IMR-90 (cell line): ENCODE data around the gene PDZD2.

Experiments
- BHLHE40 ChIP-seq: fragments of 150-350 bp; IDR thresholded peaks from 2 replicates; pipeline ENCODE4 v1.6.1; 2016; ENCODE audit warnings: mild to moderate bottlenecking, low read depth, low read length
- CEBPB ChIP-seq: IDR thresholded peaks from 2 replicates; pipeline ENCODE4 v1.6.1; 2012; ENCODE audit warnings: low read depth, low read length, improper control_type of control experiment
- CHD1 ChIP-seq: IDR thresholded peaks from 2 replicates; pipeline ENCODE4 v1.6.1; 2012; ENCODE audit warnings: low read depth, low read length, improper control_type of control experiment
- CTCF ChIP-seq: conservative IDR thresholded peaks from 2 replicates; pipeline ENCODE4 v1.5.1; 2012; ENCODE audit warnings: mild to moderate bottlenecking, low read depth, low read length, improper control_type of control experiment
- MAFK ChIP-seq: IDR thresholded peaks from 2 replicates; pipeline ENCODE4 v1.6.1; 2012; ENCODE audit warnings: low read depth, low read length, improper control_type of control experiment
- MAZ ChIP-seq: IDR thresholded peaks from 2 replicates; pipeline ENCODE4 v1.6.1; 2012; ENCODE audit warnings: low read depth, mild to moderate bottlenecking, low read length, improper control_type of control experiment, moderate library complexity, borderline replicate concordance
- MXI1 ChIP-seq: IDR thresholded peaks from 2 replicates; pipeline ENCODE4 v1.6.1; 2012; ENCODE audit warnings: low read depth, mild to moderate bottlenecking, low read length, moderate library complexity, borderline replicate concordance
- POLR2A ChIP-seq: IDR thresholded peaks from 2 replicates; pipeline ENCODE4 v1.6.1; 2012; ENCODE audit warnings: mild to moderate bottlenecking, low read depth, low read length
- RAD21 ChIP-seq: IDR thresholded peaks from 2 replicates; pipeline ENCODE4 v1.6.1; 2012; ENCODE audit warnings: low read length, improper control_type of control experiment
- RCOR1 ChIP-seq: IDR thresholded peaks from 2 replicates; pipeline ENCODE4 v1.6.1; 2012; ENCODE audit warnings: mild to moderate bottlenecking, low read length, improper control_type of control experiment; ENCODE audit not compliant: insufficient replicate concordance
- RFX5 ChIP-seq: IDR thresholded peaks from 2 replicates; pipeline ENCODE4 v1.8.0; 2012; ENCODE audit warnings: low read depth, mild to moderate bottlenecking, low read length, moderate library complexity
- SMC3 ChIP-seq: fragments of 150-350 bp; IDR thresholded peaks from 2 replicates; pipeline ENCODE4 v1.6.1; 2016; ENCODE audit warnings: low read depth, mild to moderate bottlenecking, antibody characterized with exemption, low read length, moderate library complexity
- TF ChIP-seq, protein P1 (sequence below): fragments of 150-350 bp; IDR thresholded peaks from 2 replicates; pipeline ENCODE4 v1.6.1; 2017; ENCODE audit warnings: mild to moderate bottlenecking, antibody characterized with exemption, low read length, low read depth

- TF ChIP-seq CTCF (no peak), POLR2A (no peak), MAFK (no peak), BHLHE40 (no peak), MXI1 (no peak), SMC3 (no peak), CHD1 (no peak), MAZ (no peak), RAD21 (no peak), CEBPB (no peak), RFX5 (no peak), RCOR1 (no peak)
- TF ChIP-seq, protein P1, sequence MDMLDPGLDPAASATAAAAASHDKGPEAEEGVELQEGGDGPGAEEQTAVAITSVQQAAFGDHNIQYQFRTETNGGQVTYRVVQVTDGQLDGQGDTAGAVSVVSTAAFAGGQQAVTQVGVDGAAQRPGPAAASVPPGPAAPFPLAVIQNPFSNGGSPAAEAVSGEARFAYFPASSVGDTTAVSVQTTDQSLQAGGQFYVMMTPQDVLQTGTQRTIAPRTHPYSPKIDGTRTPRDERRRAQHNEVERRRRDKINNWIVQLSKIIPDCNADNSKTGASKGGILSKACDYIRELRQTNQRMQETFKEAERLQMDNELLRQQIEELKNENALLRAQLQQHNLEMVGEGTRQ = no peak
Observed at GRCh38 chr5:31853398-31854135, 214.6 kb downstream of the PDZD2 start.
